Keratinocyte (primary cell): ENCODE data around the gene ADAMTS17.

Experiments used
- CTCF ChIP-seq, 3 experiments: IDR thresholded peaks in 1 of 3; conservative IDR thresholded peaks in 1 of 3; optimal IDR thresholded peaks in 1 of 3; 2 replicates in 2 of 3; 3 replicates in 1 of 3; pipeline versions ENCODE3 to v1.5.1; 2011; ENCODE audit warnings: low read length in 3 of 3, mild to moderate bottlenecking in 3 of 3, moderate library complexity in 2 of 3, control low read depth in 1 of 3, inconsistent platforms in 1 of 3; ENCODE audit not compliant: insufficient read depth in 2 of 3; ENCODE audit errors: extremely low read depth in 1 of 3
- EZH2 ChIP-seq: IDR thresholded peaks from one replicate; pipeline ENCODE4 v1.6.1; 2012; ENCODE audit warnings: inconsistent platforms, mild to moderate bottlenecking, low read length, moderate library complexity

GRCh38 chr15:100175406-100176114, 166.2 kb downstream of the ADAMTS17 start:
- TF ChIP-seq CTCF (optimal IDR thresholded peaks at IDR 0.05 in 1 of 3, IDR thresholded peaks at IDR 0.05 in 1 of 3, conservative IDR thresholded peaks at IDR 0.05 in 1 of 3; ENCODE audit: extremely low read depth in 1 of 3, insufficient read depth in 2 of 3, low read length in 3 of 3) (no peak), EZH2 (no peak)
